HUES6 (cell line): Measurements from ENCODE around the gene LRCOL1.

Experiments used
- H3K27ac ChIP-seq: 2 replicates; pipeline ENCODE4 v1.7.0; 2013; ENCODE audit warnings: low read depth, mild to moderate bottlenecking, low read length, inconsistent platforms
- H3K27me3 ChIP-seq: 2 replicates; pipeline ENCODE4 v1.6.1; 2013; ENCODE audit warnings: low read length; ENCODE audit not compliant: control insufficient read depth, insufficient read depth
- H3K36me3 ChIP-seq: 2 replicates; pipeline ENCODE4 v1.6.1; 2013; ENCODE audit warnings: low read length; ENCODE audit not compliant: control insufficient read depth, insufficient read depth
- H3K4me1 ChIP-seq: 2 replicates; pipeline ENCODE4 v1.6.1; 2013; ENCODE audit warnings: low read length; ENCODE audit not compliant: control insufficient read depth, insufficient read depth
- H3K4me3 ChIP-seq: 2 replicates; pipeline ENCODE4 v1.5.1; 2013; ENCODE audit warnings: low read depth, low read length
- H3K9ac ChIP-seq: one replicate; pipeline ENCODE4 v1.6.1; 2013; ENCODE audit warnings: mild to moderate bottlenecking, low read length
- H3K9me3 ChIP-seq: 2 replicates; pipeline ENCODE4 v1.6.1; 2013; ENCODE audit warnings: low read depth, low read length; ENCODE audit not compliant: control insufficient read depth, insufficient read depth

Gene LRCOL1

DNA sequence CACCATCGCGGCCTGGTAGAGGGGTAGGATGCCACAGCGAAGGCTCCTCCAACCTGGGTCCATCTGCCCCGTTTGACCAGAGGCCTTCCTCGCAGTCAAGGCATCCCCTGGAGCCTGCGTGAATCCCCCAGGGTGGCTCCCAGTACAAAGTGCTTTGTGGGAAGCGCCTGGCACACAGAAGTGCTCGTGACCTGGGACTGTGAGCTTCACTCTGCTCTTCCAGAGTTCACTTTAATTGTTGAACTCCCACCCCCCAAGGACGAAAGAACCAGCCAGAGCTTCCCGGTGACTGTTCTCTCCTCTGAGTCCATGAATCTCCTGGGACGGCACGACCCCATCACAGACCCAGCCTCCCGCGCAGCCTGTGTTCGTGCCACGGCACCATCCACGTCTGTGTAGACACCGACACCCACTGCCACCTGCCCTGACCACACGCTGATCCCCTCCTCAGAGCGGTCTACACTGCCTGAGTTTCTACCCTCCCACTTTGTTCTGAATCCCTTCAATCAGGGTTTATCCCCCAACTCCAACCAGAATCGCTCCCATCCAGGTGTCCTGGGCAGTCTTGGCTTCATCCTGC is 24.1 kb upstream of the LRCOL1 start:
- H3K27me3 ChIP-seq: no peaks in the 10 kb centered on the region
- no peaks in the 10 kb centered on the region for H3K4me1 ChIP-seq
- H3K36me3 ChIP-seq: peaks cover 99% of the 10 kb centered on the region
- H3K9ac ChIP-seq: no peak overlapping the region
- H3K27ac ChIP-seq: no peak overlapping the region
- H3K4me3 ChIP-seq: no peak overlapping the region
- no peaks in the 10 kb centered on the region for H3K9me3 ChIP-seq

DNA sequence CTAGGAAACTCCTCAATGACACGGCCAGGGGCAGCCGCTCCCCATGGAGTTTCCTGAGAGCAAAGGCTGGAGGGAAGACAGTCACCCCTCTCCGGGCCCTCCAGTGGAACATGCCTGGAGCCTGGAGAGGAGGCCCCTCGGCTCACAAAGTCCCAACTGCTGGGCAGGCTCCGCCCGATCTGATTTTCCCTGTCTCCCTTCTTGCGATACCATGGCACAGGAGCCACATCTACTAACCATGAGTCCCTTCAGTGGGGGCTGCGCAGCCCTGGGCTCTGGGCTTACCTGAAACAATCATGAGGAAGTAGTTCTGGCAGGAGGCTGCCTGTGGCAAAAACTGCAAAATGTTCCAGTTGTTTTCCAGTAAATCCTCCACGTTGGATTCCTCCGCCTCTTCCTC is 23.5 kb upstream of the LRCOL1 start:
- Histone ChIP-seq H3K4me1 (no peaks in the 10 kb centered on the region), H3K9me3 (no peaks in the 10 kb centered on the region), H3K27ac (no peak overlapping the region), H3K4me3 (no peak overlapping the region), H3K27me3 (no peaks in the 10 kb centered on the region), H3K9ac (no peak overlapping the region), H3K36me3 (peaks cover 99% of the 10 kb centered on the region)

DNA sequence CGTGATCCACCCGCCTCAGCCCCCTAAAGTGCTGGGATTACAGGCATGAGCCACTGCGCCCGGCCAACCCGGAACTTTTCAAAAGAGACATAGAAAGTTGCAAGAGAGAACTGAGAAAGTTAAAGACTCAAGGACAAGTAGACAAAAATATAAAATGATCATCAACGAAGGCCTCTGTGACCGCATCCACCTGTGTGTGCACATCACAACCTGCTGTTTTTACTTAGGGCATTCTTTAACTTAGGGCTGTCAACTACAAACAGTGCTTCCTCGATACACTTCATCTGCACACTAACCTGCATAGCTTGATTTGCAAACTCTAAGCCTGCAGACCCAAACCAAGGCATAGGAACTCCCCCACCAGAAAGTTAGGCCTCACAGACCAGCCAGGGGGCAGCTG is 23.0 kb upstream of the LRCOL1 start:
- H3K4me1 ChIP-seq: no peaks in the 10 kb centered on the region

DNA sequence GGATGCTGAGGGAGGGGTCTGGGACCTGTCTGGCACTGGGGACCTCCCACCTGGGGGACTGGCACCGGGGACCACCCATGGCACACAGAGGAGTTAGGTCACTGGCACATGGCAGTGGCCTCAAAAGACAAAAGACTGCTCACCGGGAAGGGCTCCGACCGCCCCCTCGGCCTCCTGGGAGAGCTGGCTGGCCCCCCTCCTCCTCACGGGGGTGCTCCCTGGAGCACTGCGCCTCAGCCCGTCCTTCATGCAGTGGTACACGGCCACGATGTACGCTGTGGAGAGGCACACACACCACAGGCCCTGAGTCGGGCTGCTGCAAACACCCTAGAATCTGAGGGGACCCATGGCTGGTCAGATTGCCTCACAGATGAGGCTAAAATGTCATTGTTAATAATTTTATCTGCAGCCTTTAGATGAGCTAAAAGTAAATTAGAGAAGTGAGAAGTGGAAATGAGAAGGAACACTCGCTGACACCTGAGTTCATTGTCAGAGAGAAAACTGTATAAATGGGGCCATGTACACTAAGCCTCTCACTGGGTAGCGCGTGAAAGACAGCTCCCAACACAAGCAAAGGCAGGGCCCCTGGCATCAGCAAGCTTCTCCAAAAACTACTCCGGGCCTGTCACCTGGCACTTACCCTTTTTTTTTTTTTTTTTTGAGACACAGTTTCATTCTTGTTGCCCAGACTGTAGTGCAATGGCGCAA is 22.3 kb upstream of the LRCOL1 start:
- H3K9me3 ChIP-seq: no peaks in the 10 kb centered on the region
- no peaks in the 10 kb centered on the region for H3K27me3 ChIP-seq
- H3K27ac ChIP-seq: no peak overlapping the region
- no peak overlapping the region for H3K9ac ChIP-seq
- H3K4me1 ChIP-seq: no peaks in the 10 kb centered on the region
- no peak overlapping the region for H3K4me3 ChIP-seq
- H3K36me3 ChIP-seq: peaks cover 93% of the 10 kb centered on the region

More for the DNA sequence above, 23.0 kb upstream of the LRCOL1 start:
- Histone ChIP-seq H3K27me3 (no peaks in the 10 kb centered on the region), H3K27ac (no peak overlapping the region), H3K36me3 (peaks cover 98% of the 10 kb centered on the region), H3K4me3 (no peak overlapping the region), H3K9me3 (no peaks in the 10 kb centered on the region), H3K9ac (no peak overlapping the region)

DNA sequence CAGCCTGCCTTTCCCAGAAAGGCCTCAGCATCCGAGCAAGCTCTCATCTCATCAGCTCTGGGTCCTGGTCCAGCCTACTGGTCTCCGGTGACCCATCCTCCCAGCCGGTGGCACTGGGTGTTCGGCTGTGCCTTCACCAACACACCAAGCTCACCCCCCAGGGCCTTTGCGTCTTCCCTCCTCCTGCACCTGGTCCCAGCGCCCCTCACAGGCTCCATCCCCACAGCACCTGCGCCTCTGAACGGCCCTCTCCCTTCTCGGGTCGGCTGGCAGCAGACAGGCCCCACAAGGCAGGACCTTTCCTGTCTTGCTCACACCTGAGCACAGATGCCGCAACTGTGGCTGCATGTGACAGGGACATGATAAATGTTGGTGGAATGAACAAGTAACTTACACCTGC is 21.3 kb upstream of the LRCOL1 start:
- Histone ChIP-seq H3K27me3 (no peaks in the 10 kb centered on the region), H3K36me3 (peaks cover 90% of the 10 kb centered on the region), H3K9ac (no peak overlapping the region), H3K4me3 (no peak overlapping the region), H3K27ac (no peak overlapping the region), H3K9me3 (no peaks in the 10 kb centered on the region), H3K4me1 (no peaks in the 10 kb centered on the region)

DNA sequence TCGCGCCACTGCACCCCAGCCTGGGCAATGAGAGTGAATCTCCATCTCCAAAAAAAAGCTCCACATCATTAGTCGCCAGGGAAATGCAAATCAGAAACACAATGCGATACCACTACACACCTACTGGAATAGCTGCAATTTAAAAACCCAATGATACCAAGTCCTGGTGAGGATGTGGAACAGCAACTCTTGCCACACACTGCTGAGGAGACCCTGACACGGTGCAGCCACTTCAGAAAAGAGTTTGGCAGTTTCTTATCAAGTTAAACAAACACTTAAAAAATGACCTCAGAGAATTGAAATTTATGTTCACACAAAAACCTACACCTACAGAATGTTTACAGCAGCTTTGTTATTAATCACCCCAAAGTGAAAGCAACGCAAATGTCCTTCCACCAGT is 20.3 kb upstream of the LRCOL1 start:
- Histone ChIP-seq H3K9me3 (no peaks in the 10 kb centered on the region), H3K27me3 (no peaks in the 10 kb centered on the region), H3K27ac (no peak overlapping the region), H3K4me3 (no peak overlapping the region), H3K4me1 (no peaks in the 10 kb centered on the region), H3K9ac (no peak overlapping the region), H3K36me3 (peaks cover 91% of the 10 kb centered on the region)

DNA sequence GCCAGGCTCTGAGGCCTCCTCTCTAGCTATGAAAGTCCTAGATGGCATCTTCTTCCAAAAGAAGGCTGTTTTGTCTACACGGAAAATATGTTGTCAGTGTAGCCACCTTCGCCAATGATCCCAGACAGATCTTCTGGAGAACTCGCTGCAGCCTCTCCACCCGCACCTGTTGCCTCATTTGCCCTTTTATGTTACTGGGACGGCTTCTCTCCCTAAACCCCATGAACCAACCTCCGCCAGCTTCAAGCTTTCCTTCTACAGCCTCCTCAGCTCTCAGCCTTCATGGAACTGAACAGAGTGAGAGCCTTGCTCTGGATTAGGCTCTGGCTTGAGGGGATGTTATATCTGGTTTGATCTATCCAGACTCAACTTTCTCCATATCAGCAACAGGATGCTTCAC is 18.9 kb upstream of the LRCOL1 start:
- H3K4me1 ChIP-seq: no peaks in the 10 kb centered on the region
- H3K27ac ChIP-seq: no peak overlapping the region
- no peaks in the 10 kb centered on the region for H3K27me3 ChIP-seq
- H3K9me3 ChIP-seq: no peaks in the 10 kb centered on the region
- H3K36me3 ChIP-seq: peaks cover 91% of the 10 kb centered on the region
- no peak overlapping the region for H3K4me3 ChIP-seq
- no peak overlapping the region for H3K9ac ChIP-seq

DNA sequence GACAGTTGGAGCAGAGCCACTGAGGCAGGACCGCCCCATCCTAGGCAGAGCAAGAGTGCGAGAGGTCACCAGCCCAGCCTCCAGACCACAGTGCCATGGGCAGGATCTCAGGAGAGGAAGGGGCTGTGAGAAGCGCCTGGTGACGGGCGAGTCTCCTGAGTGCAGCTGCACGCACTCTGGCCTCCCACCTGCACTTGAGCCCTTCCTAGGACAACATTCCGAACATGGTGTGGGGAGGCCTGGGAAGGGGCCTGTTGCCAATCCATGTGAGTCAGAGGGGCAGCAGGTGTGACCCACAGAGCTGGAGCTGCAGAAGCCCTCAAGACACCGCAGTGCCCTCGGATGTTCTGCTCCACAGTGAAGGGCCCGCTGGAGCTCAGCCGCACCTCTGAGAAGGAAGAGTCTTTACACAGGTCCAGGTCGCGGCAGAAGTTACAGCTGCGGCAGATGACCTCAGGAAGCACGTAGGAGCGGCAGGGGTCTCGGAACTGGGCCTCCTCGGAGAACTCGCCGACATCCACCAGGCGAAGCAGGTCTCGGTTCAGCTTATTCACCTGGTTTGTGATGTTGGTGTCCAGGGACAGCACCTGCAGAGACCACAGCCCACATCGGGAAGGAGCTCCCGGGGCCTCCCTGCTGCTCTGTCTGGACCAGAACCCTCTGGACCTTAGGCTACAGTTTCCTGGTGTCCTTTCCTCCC is 15.5 kb upstream of the LRCOL1 start:
- H3K27ac ChIP-seq: no peak overlapping the region
- H3K4me1 ChIP-seq: no peaks in the 10 kb centered on the region
- no peaks in the 10 kb centered on the region for H3K9me3 ChIP-seq
- H3K27me3 ChIP-seq: peaks cover 7% of the 10 kb centered on the region
- no peak overlapping the region for H3K9ac ChIP-seq
- H3K4me3 ChIP-seq: no peak overlapping the region
- H3K36me3 ChIP-seq: peaks cover 72% of the 10 kb centered on the region

DNA sequence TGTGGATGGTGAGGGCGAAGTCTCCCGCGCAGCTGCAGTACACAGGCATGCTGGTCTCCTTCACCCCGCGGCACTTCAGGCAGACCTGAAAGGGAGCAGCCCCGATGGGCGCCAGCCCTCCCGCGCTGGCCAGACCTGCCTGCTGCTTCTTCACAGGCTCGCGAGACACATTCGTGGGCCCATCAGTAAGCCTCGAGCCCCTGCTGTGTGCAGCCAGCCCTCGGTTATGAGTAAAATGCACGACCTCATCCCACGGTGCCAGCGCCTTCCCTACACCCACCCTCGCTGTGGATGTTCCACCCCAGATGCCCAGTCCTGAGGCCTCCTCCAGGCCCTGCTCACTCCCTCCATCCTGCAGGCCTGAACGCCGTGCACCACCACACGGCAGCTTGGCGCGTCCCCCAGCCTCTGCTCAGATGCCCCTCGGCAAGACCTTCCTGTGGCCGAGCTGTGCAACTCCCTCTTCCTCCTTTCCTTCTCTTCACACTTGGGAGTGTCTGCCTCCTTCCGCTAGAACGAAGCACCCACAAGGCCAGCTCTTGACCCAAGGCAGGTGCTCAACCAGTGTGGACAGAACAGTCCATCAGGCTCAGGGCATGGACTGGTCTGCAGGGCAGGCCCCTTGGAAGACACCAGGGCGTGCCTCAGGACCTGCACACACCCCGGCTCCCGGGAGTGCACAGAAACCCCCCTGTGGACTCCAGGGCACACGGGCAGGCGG is 14.7 kb upstream of the LRCOL1 start:
- no peaks in the 10 kb centered on the region for H3K9me3 ChIP-seq
- H3K36me3 ChIP-seq: peaks cover 64% of the 10 kb centered on the region
- no peak overlapping the region for H3K4me3 ChIP-seq
- peaks cover 15% of the 10 kb centered on the region for H3K27me3 ChIP-seq
- H3K4me1 ChIP-seq: no peaks in the 10 kb centered on the region
- H3K9ac ChIP-seq: no peak overlapping the region
- no peak overlapping the region for H3K27ac ChIP-seq

DNA sequence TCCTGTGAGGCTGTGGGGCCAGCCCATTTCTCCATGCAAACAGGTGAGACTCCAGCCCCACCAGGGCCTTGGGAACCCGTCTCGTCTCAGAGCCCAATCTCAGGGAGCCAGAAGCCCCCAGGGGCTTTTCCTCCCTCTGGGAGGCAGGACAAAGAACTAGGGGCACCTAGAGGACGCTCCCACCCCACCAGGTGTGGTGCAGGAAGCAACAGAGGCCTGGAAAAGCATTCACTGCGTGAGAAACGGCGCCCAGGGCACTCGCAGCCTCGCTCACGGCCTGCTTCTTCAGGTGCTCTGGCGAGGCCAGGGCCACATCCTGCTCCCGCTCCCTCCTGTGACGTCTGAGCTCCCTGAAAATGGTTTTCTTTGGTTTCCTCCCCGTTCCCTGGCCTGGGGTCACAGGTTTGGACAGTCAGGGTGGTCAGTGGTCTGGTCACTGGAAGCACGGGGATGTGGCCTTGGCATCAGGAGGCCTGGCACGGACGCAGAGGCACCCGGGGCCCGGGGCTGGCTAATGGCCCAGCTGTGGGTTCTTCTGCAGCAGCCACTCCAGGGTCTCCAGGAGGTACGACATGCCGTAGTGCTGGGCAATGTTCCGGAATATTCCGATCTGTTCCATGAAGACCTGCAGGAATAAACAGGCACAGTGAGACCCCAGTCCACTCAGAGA is 13.9 kb upstream of the LRCOL1 start:
- Histone ChIP-seq H3K27me3 (peaks cover 22% of the 10 kb centered on the region), H3K4me1 (no peaks in the 10 kb centered on the region), H3K4me3 (no peak overlapping the region), H3K9ac (no peak overlapping the region), H3K27ac (no peak overlapping the region), H3K36me3 (peaks cover 57% of the 10 kb centered on the region), H3K9me3 (no peaks in the 10 kb centered on the region)
